NCI-H2171 treated with DMSO at 0.1 percent for 48 hours (cell line): ENCODE results near the gene PTPN13.
"Not testable (repeated sequence)": the region's sequence is repeated elsewhere in the genome, so short reads cannot be mapped to it uniquely, and the experiment has no call there.

ENCODE experiments used
- DNase-seq: peaks from one replicate; lab custom pipeline; 2025; lab: John Stamatoyannopoulos, UW

PTPN13 gene

DNA sequence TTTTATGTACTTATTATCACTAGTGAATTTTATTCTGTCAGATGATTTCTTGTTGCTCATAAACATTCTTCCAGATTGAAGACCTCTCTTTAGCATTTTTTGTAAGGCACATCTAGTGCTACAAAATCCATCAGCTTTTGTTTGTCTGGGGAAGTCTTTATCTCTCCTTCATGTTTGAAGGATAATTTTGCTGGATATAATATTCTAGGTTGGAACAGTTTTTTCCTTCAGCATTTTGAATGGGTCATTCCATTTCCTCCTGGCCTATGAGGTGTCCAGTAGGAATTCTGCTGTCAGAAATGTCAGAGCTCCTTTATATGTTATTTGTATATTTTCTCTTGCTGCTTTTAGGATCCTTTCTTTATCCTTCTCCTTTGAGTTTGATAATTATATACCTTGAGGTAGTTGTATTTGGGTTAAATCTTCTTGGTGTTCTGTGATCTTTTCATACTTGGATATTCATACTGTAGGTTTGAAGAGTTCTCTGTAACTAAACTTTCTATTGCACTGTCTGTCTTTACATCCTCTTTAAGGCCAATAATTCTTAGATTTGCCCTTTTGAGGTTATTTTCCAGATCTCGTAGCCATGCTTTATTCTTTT is 58.3 kb downstream of the PTPN13 start:
- no peak for DNase-seq

DNA sequence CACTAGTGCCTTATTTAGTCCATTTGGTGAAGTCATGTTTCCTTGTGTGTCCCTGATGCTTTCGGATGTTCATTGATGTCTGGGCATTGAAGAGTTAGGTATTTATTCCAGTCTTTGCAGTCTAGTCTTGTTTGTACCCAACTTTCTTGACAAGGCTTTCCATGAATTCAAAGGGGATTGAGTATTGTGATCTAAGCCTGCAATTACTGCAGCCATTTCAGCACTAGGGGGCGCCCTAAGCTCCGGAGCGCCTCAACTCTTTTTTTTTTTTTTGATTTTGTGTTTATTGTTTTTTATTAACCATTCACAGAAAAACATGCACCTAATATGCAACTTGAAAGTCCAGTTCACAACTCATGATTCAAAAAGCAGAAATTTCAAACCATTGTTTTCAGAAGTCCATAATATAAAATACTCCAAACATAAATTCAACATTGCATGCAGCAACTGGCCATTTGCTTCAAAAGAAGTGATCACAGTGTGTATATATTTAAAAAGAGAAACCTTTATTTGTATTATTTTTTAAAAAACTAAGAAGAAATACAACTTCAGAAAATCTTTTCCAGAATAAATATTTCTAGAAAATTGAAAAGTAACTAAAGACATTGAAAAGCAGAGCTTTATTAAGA is 59.2 kb downstream of the PTPN13 start:
- DNase-seq, result no peak

DNA sequence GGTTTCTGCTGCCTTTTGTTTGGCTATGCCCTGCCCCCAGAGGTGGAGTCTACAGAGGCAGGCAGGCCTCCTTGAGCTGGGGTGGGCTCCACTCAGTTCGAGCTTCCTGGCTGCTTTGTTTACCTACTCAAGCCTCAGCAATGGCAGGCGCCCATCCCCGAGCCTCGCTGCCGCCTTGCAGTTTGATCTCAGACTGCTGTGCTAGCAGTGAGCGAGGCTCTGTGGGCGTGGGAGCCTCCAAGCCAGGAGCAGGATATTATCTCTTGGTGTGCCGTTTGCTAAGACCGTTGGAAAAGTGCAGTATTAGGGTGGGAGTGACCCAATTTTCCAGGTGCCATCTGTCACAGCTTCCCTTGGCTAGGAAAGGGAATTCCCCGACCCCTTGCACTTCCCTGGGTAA is 62.7 kb downstream of the PTPN13 start:
- DNase-seq, result not testable (repeated sequence)

DNA sequence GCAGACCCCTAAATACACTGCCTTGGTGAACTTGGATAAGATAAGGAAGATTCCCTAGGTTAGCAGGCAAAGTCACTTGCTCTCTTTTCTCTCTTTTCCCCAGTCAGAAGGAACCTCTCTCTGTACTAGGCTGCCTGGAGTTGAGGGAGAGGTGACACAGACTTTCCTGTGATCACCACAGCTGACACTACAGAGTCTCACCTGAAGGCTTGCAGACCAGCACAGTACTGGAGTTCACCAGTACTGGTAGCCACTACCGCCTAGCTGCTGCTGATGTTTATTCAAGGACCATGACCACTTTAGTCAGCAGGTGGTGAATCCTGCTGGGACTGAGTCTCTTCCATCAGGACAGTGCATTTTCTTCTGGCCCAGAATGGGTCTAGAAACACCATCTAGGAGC is 63.3 kb downstream of the PTPN13 start:
- DNase-seq, result no peak

DNA sequence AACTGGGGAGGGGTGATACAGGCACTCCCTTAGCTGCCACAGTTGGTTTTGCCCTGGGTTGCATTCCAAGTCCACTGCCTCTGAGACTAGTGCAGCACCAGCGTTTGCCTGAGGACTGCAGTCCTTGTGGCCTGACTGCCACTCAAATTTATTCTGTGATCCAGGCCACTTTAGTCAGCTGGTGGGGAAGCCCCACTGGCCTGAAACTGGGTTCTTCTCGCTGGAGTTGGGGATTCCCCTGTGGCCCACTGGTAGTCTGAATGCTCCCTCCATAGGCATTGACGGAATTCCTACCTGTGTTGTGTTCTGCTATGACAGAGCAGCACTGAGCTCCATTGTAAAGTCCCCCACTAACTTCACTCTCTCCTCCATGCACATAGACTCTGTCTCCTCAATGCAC is 63.8 kb downstream of the PTPN13 start:
- DNase-seq, result no peak

DNA sequence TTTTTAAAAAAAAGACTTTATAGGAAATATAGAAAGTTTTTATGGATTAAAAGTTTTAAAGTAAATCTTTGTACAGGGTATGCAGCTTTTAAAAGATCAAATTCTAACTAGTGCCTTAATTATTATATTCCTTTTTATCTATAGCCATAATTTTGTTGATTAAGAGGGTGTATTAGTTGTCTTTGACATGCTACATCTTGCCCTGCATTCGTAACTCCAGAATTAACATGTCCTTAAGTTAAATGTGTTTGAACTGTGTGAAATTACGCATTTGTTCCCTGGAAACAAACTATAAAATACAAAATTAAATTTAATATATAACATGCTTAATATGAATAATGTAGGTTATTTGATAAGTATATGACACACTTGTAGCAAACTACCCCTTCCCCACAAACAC is 66.3 kb downstream of the PTPN13 start:
- DNase-seq, result no peak

DNA sequence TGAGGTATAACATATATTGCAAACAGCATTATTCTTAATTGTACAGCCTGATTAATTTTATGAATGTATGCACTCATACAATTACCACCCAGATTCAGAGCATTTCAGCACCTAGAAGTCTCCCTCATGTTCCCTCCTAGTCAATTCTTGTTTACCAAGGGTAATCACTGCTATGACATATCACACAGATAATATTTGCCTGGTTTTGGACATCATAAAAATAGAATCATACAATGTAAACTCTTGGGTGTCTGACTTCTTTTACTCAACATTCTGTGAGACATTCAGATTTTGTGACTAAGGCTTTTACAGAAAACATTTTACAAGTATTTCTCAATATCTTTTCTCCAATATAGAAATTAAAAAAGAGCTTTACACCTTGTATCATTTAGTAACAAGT is 66.9 kb downstream of the PTPN13 start:
- no peak for DNase-seq

DNA sequence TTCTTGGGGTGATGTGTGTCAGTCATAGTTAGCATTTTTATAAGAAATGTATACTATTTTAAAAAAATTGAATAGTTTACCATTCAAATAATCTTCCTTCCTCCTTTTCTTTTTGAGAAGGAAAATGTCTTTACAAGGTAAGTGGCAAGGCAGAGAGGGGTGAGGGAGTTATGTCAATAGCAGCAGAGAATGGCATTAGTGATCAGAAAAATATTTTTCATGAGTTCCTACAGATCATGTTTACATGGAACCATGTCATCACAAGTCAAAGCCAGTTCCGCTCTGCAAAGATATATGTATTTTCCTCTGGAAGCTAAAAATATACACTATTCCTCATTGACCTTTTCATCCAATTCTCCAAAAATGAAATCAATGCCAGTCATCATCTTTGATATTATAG is 67.3 kb downstream of the PTPN13 start:
- DNase-seq, result no peak

DNA sequence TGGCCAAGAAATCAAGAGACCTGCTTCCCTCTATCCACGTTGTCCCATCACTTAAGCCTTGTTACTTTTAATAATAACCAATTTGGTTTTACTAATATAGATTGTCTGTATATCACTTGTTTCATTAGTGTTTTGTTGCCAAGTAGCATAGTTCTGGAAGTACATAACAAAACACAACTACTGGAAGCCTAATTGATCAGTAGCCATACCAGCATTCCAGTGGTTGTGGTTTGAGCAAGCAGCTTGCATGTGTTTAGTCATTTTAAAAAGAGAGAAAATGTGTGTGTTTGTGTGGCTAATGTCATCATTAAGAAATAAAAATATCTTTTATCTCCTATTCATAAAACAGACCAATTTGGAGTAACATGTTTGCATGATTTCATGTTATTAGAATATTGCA is 70.8 kb downstream of the PTPN13 start:
- DNase-seq, result no peak

DNA sequence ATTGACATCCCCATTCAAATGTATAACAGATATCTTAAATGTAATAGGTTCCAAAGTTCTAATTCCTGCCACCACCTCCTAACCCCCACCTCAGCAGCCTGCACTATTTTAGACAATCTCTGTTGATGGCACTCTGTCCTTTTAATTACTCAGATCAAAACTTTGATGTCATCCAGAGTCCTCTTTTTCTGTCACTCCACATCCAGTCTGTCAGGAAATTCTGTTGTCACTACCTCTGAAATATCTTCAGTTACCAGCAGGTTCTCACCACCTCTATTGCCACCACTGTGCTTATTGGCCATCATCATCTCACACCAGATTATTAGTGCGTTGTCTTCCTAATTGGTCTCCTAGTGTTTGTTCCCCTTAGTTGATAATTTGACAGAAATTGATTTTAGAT is 76.2 kb downstream of the PTPN13 start:
- DNase-seq, result no peak

DNA sequence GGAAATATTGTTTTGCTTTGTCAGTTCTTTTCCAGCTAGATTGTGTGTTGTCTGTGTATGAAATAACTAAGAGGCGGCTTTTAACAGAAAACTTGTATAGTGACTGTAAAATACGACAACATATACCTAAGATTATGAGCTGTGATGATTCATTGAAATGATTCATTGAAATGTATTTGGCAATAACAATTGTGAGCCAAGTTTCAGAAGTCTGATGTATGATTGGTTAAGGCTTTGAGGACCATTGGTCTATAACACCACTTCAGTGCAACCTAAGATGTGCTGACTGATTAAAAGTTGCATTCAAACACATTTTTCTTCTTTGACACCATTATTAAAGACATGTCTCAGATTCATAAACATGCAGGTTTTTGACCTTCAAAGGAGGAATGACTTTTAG is 76.6 kb downstream of the PTPN13 start:
- DNase-seq, result no peak

DNA sequence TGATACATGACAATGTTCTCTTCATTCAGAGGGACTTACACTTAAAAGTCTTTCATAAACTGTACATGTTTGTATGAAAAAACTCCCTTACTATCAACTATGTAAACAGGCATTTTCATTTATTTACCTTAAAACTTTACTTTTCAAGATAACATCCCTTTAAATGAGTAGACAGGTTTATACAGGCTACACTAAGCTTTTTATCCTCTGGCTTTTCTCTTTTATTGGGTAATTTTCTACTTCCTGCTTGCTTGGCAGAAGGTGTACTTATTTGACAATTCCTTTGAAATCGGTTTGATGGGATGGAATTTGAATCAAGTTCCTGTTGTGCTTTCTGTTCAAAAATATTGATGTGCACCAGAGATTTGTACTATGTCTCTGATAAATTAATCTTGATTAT is 81.4 kb downstream of the PTPN13 start:
- no peak for DNase-seq

DNA sequence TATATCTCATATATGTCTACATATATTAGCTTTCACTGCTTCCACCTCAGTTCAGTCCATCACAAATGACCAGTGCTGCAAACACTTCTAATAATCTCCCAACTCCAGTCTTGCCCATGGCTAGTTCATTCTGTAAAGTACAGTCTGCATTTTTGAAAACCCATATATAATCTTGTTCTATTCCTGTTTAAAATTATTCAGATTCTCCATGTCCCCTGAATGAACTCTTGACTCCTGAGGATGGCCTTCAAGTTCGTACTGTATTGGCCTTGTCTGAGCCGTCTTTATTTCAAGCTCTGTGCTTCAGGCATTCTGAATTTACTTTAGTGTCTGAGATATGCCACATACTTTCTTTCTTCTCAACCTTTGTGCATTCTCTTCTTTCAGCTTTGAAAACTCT is 84.7 kb downstream of the PTPN13 start:
- no peak for DNase-seq

DNA sequence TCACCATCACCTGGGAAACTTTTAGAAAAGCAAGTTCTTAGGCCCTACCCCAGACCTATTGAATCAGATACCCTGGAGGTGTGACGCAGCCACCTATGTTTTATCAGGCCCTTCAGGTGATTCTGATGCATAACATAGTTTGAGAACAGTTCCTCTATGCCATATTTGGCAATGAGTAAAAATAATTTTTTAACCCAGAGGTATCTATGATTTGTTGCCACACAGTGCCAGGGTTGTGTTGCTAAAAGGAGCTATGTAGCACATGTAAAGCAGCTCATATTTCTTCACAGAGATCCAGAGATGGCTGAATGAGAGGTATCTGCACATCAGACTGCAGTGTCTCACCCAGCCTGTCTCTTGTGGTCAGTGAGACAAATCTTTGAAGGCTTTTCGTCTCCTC is 85.3 kb downstream of the PTPN13 start:
- DNase-seq, result no peak

DNA sequence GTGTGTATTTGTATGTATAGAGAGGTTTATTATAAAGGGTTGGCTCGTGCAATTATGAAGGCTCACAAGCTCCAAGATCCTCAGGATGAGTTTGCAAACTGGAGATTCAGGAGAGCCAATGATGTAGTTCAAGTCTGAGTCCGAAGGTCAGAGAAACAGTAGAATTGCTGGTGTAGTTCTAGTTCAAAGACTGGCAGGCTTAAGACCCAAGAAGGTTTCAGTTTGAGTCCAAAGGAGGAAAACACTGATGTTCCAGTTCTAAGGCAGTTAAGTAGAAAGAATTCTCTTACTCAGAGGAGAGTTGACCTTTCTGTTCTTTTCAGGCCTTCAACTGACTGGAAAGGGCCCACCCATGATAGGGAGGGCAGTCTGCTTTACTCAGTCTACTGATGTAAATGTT is 89.1 kb downstream of the PTPN13 start:
- DNase-seq, result no peak

DNA sequence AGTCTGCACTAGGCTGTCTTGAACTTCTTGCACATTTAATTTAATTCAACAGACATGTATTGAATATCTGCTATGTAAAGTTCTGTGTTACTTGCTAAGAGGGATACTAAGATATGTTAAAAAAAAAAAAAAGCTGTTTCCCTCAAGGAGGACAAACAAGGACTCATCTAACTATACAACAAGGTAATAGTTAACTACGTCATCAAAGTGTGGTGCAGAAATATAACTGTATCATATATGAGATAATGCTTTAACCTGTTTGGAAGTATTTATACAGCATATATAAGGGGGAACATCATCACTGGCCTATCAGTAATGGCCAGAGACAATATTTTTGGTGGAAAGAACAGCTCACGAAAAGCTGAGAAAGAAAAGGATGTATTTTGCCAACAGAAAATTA is 89.9 kb downstream of the PTPN13 start:
- no peak for DNase-seq

DNA sequence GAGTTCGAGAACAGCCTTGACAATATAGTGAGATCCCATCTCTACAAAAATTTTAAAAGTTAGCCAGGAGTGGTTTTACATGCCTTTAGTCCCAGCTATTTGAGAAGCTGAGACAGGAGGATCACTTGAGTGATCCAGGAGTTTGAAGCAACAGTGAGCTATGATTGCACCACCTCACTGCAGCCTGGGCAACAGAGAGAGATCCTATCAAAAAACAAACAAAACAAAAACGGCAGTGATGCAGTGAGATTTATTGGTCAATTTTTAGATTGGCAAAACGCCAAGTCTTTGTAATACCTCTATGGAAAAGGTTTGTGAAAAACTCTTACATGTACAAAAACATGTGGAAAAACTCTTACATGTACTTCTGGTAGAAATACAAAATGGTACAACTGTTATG is 91.3 kb downstream of the PTPN13 start:
- DNase-seq, result no peak

DNA sequence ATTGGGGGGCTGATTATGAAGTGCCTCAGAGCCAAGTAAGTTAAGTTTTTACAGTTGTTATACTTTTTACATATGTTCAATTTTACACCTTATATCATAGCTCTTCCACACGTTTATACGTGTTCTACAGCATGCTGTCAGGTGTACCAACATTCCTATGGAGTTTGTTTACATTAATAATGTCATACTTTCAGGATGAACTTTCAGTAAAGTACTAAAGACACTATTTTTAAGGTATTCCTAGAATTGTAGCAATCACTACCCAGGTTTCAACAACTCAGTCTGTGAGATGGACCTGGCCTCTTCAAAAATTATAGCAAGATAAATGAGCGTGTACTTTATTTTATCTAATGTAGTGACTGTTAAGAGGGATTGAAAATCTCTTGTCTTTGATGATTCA is 92.6 kb downstream of the PTPN13 start:
- no peak for DNase-seq

DNA sequence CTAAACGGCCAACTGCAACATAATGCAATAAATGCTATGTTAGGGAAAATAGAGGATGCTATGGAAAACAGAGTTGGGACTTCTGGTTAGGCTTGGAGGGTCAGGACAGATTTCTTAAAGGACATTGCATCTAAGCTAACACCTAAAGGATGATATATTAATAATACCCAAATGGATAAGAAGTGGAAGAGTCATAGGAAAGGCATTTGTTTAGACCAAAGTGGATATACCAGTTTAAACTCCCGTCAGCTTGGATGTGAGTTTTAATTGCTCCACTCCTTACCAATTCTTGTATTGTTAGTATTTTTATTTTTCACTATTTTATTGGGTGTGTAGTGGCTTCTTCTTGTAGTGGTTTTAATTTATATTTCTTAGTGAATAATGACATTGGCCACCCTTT is 93.9 kb downstream of the PTPN13 start:
- DNase-seq, result no peak

DNA sequence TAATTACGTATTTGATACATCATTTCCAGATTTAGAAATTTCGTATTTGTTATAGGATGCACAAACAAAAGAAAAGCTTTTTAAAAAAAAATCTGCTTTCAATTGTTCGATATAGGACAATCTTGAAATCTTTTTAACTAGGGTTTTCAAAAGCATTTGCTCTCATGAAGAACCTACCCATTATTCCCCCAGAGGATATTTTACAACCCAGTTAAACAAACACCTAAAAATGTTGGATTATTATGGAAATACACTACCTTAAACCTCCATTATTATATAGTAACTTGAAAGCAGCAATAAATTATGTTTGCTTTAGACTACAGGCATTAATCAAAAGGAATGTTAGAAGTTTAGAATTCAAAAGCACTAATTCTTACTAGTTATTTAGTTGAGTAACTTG is 110.5 kb downstream of the PTPN13 start:
- DNase-seq, result no peak

DNA sequence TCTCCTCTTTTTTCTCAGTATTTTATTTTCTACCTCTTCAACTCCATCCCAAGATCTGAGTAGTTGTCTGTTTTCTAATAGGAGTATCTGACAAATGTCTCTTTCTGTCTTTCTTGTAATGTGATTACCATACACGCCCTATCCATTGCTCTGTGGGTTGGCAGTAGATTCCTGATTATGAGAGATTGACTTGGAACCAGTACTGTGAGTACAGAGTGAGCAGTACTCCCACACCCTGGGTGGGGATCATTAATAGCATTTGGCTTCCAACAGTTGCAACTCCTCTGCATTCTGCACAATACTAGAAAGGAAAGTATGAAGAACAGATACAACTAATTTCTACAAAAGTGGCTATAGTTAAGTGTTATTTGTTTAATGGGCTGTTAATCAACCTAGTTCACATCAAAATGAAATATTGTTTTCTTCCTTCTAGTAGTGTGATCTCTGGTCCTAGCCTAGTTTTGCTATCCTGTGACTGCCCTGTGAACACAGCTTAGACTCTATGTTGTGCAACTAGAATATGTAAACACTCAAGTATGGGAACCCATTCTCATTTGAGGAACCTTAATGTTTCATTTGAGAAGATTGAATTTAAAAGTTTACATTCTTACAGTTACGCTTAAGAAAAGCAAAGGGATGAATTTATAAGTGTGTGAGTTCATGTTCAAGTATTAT is 112.9 kb downstream of the PTPN13 start:
- no peak for DNase-seq

DNA sequence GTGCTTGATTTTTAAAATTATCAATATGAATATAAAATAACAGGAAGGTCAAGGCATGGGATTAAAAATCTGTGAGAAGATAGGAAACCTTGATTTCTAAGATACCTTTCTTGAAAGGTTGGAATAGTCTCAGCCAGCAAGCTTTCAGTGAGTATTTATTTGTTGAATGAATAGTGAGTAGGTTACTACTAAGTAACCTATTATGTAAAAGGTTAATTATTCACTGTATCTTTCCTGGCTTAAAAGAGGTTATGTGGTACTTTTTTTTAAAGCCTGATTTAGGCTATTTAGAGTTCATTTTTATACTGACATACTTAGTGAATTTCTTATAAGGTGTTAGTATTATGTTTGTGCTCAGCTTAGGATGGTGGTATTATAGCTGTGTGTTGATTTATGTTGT is 123.5 kb downstream of the PTPN13 start:
- no peak for DNase-seq

DNA sequence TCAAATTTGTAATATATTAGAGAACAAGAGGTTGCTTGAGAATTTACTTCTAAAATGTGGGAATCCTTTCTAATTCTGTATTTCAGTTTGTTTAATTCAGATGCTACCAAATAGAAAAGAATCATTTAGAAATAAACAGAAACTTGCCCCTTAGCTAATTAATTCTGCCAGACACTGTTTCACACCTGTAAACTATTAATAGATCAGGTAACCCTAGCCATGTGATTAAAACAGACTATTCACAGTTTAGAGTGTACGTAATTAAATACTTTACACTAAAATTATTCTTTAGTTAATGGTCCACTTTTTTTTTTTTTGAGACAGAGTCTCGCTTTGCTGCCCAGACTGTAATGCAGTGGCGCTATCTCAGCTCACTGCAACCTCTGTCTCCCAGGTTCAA is 124.0 kb downstream of the PTPN13 start:
- DNase-seq, result no peak

DNA sequence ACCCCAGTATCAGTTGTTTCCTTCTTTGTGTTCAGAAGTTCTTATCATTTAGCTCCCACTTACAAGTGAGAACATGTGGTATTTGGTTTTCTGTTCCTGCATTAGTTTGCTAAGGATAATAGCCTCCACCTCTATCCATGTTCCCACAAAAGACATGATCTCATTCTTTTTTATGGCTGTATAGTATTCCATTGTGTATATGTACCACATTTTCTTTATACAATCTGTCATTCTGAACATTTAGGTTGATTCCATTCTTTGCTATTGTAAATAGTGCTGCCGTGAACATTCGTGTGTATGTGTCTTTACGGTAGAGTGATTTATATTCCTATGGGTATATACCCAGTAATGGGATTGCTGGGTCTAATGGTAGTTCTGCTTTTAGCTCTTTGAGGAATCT is 125.0 kb downstream of the PTPN13 start:
- not testable (repeated sequence) for DNase-seq
